CD4-positive, alpha-beta memory T cell (primary cell): ENCODE results near the gene EIF4ENIF1. TPM values are rescaled to one million over a fixed set of nuclear protein-coding genes. Genes with fewer than 3 reads are reported as not detected.
"Not testable (repeated sequence)": the region's sequence is repeated elsewhere in the genome, so short reads cannot be mapped to it uniquely, and the experiment has no call there.

Experiments used
- CTCF ChIA-PET: fragments of 350-600 bp; sonication (Branson Sonifier 250); formaldehyde crosslinking; loops from one replicate; lab custom pipeline; 2021; ENCODE audit warnings: inconsistent platforms; ENCODE audit not compliant: partially characterized antibody; lab: Charles Lee
- POLR2A ChIA-PET: fragments of 350-600 bp; sonication (Branson Sonifier 250); formaldehyde crosslinking; loops from one replicate; lab custom pipeline; 2021; ENCODE audit not compliant: partially characterized antibody; lab: Charles Lee
- DNase-seq, 5 donors: peaks; one replicate each; pipeline versions ENCODE4 v3.0.0 to v3.0.0-alpha.2; 2020 to 2022; ENCODE audit warnings: mixed read lengths in 1 of 5
- H3K27ac ChIP-seq: one replicate; pipeline ENCODE4 v1.7.0; 2013; ENCODE audit warnings: low read depth, low read length
- H3K27me3 ChIP-seq: 2 replicates; pipeline ENCODE4 v1.7.0; 2013; ENCODE audit warnings: mild to moderate bottlenecking, low read length, moderate library complexity; ENCODE audit not compliant: insufficient read depth
- H3K36me3 ChIP-seq: 2 replicates; pipeline ENCODE4 v1.7.0; 2013; ENCODE audit warnings: mild to moderate bottlenecking, low read length, moderate library complexity; ENCODE audit not compliant: insufficient read depth
- H3K4me1 ChIP-seq: 2 replicates; pipeline ENCODE4 v1.7.0; 2013; ENCODE audit warnings: mild to moderate bottlenecking, low read length, moderate library complexity; ENCODE audit not compliant: insufficient read depth
- H3K4me3 ChIP-seq, 2 donors: one replicate each; pipeline ENCODE4 v1.7.0; 2013; ENCODE audit warnings: low read length in 2 of 2, mild to moderate bottlenecking in 1 of 2
- H3K9me3 ChIP-seq, 2 donors: one replicate each; pipeline ENCODE4 v1.7.0; 2013; ENCODE audit warnings: low read length in 2 of 2, control low read depth in 1 of 2; ENCODE audit not compliant: control insufficient read depth in 1 of 2
- H3K27ac Mint-ChIP-seq, 7 donors: one replicate each; pipeline ENCODE4 v1.8.0; 2020 to 2021; ENCODE audit warnings: mixed read lengths in 7 of 7, mild to moderate bottlenecking in 6 of 7, inconsistent platforms in 3 of 7, moderate library complexity in 3 of 7
- H3K27me3 Mint-ChIP-seq, 2 donors: one replicate each; pipeline ENCODE4 v1.8.0; 2020 to 2021; ENCODE audit warnings: mixed read lengths in 2 of 2
- H3K36me3 Mint-ChIP-seq, 2 donors: one replicate each; pipeline ENCODE4 v1.8.0; 2020 to 2021; ENCODE audit warnings: mixed read lengths in 2 of 2, inconsistent platforms in 1 of 2, mild to moderate bottlenecking in 1 of 2
- H3K4me1 Mint-ChIP-seq, 4 donors: one replicate each; pipeline ENCODE4 v1.8.0; 2020 to 2021; ENCODE audit warnings: mixed read lengths in 4 of 4, mild to moderate bottlenecking in 1 of 4
- H3K4me3 Mint-ChIP-seq, 8 donors: one replicate each; pipeline ENCODE4 v1.8.0; 2020 to 2021; ENCODE audit warnings: mixed read lengths in 8 of 8, mild to moderate bottlenecking in 7 of 8, moderate library complexity in 6 of 8, inconsistent platforms in 3 of 8
- H3K9me3 Mint-ChIP-seq, 8 donors: one replicate each; pipeline ENCODE4 v1.8.0; 2020 to 2021; ENCODE audit warnings: mixed read lengths in 8 of 8, mild to moderate bottlenecking in 5 of 8, inconsistent platforms in 3 of 8, moderate library complexity in 1 of 8
- intact Hi-C: fragments of 100-400 bp; cut with micrococcal nuclease; formaldehyde crosslinking; loops from one replicate; pipeline ENCODE4 v1.15.1; 2023
- polyA plus RNA-seq, 2 donors: library from polyadenylated mRNA; unstranded; fragments of 300-500 nt; fragmentation: Illumina TruSeq; gene quantifications; one replicate each; pipeline ENCODE4 v1.2.3, GENCODE V29; 2021
- total RNA-seq, 2 experiments: library from RNA; stranded (reverse); gene quantifications; one replicate each; pipeline ENCODE4 v1.2.3, GENCODE V29; 2021

Gene EIF4ENIF1
- total and polyA plus RNA-seq, 4 experiments from 2014 or later, result 6.6 to 50.7 (median 29.6) TPM

GRCh38 chr22:31439808-31440207, 49.8 kb downstream of the EIF4ENIF1 start:
- Mint-ChIP-seq H3K27ac (peak overlapping the region in 3 of 7 donors; percentile 9 to 17 (median 17)), H3K4me3 (no peak overlapping the region), H3K36me3 (peaks cover 39 to 93% of the 10 kb centered on the region in 2 donors), H3K9me3 (no peaks in the 10 kb centered on the region), H3K4me1 (peaks cover 0 to 1% (median 0%) of the 10 kb centered on the region in 4 donors), H3K27me3 (no peaks in the 10 kb centered on the region)
- H3K36me3 ChIP-seq, result peaks cover 80% of the 10 kb centered on the region
- intact Hi-C loops, result no loop called here
- H3K27me3 ChIP-seq, result no peaks in the 10 kb centered on the region
- no peaks in the 10 kb centered on the region for H3K9me3 ChIP-seq
- H3K4me1 ChIP-seq, result no peaks in the 10 kb centered on the region
- H3K27ac ChIP-seq, result no peak overlapping the region
- DNase-seq, result no peak
- H3K4me3 ChIP-seq, result no peak overlapping the region
- ChIA-PET POLR2A (no interaction called here), CTCF (interaction anchor here (1.9 kb wide), 1 partner anchor 12 kb away, joined by 5 read pairs; no protein-coding TSS in a partner anchor)

GRCh38 chr22:31436132-31436531, 53.5 kb downstream of the EIF4ENIF1 start:
- Mint-ChIP-seq H3K36me3 (peaks cover 49 to 89% of the 10 kb centered on the region in 2 donors), H3K4me1 (peaks cover 0 to 1% (median under 1%) of the 10 kb centered on the region in 4 donors), H3K27me3 (no peaks in the 10 kb centered on the region), H3K27ac (no peak overlapping the region), H3K9me3 (no peaks in the 10 kb centered on the region), H3K4me3 (no peak overlapping the region)
- Histone ChIP-seq H3K9me3 (no peaks in the 10 kb centered on the region), H3K27me3 (no peaks in the 10 kb centered on the region), H3K4me3 (no peak overlapping the region), H3K27ac (no peak overlapping the region), H3K4me1 (no peaks in the 10 kb centered on the region), H3K36me3 (peaks cover 81% of the 10 kb centered on the region)
- DNase-seq, result no peak
- intact Hi-C loops, result no loop called here
- ChIA-PET CTCF (interaction anchor here (0.6 kb wide), 1 partner anchor 95 kb away, joined by 3 read pairs; no protein-coding TSS in a partner anchor), POLR2A (no interaction called here)

- Mint-ChIP-seq H3K4me3 (no peak overlapping the region), H3K4me1 (peaks cover 0 to 3% (median under 1%) of the 10 kb centered on the region in 4 donors), H3K9me3 (no peaks in the 10 kb centered on the region), H3K27ac (peak overlapping the region in 2 of 7 donors; percentile 11 to 24), H3K27me3 (no peaks in the 10 kb centered on the region), H3K36me3 (peaks cover 46 to 82% of the 10 kb centered on the region in 2 donors)
- POLR2A ChIA-PET, result no interaction called here
- Histone ChIP-seq H3K36me3 (peaks cover 65% of the 10 kb centered on the region), H3K9me3 (no peaks in the 10 kb centered on the region), H3K4me1 (no peaks in the 10 kb centered on the region), H3K27me3 (no peaks in the 10 kb centered on the region), H3K4me3 (no peak overlapping the region), H3K27ac (no peak overlapping the region)
- CTCF ChIA-PET, result interaction anchor here (0.6 kb wide), 1 partner anchor 71 kb away, joined by 3 read pairs; no protein-coding TSS in a partner anchor
- no peak for DNase-seq
- intact Hi-C loops, result no loop called here
Observed at GRCh38 chr22:31431950-31432349, 57.7 kb downstream of the EIF4ENIF1 start.

GRCh38 chr22:31425331-31426050, 64.2 kb downstream of the EIF4ENIF1 start:
- Mint-ChIP-seq H3K36me3 (peaks cover 49 to 73% of the 10 kb centered on the region in 2 donors), H3K4me1 (peaks cover 0 to 4% (median under 1%) of the 10 kb centered on the region in 4 donors), H3K27me3 (no peaks in the 10 kb centered on the region), H3K27ac (peak overlapping the region in 3 of 7 donors; percentile 36 to 65 (median 57)), H3K9me3 (no peaks in the 10 kb centered on the region), H3K4me3 (no peak overlapping the region)
- ChIA-PET CTCF (interaction anchor here (0.6 kb wide), 1 partner anchor 95 kb away, joined by 7 read pairs; no protein-coding TSS in a partner anchor), POLR2A (no interaction called here)
- no peaks in the 10 kb centered on the region for H3K9me3 ChIP-seq
- intact Hi-C loops, result no loop called here
- no peak overlapping the region for H3K27ac ChIP-seq
- peaks cover 62% of the 10 kb centered on the region for H3K36me3 ChIP-seq
- no peak overlapping the region for H3K4me3 ChIP-seq
- DNase-seq, result no peak
- H3K4me1 ChIP-seq, result no peaks in the 10 kb centered on the region
- no peaks in the 10 kb centered on the region for H3K27me3 ChIP-seq

- H3K4me3 ChIP-seq, H3K27me3 ChIP-seq, intact Hi-C loops, H3K9me3 ChIP-seq, H3K4me3 Mint-ChIP-seq, H3K9me3 Mint-ChIP-seq, H3K27me3 Mint-ChIP-seq, DNase-seq, POLR2A ChIA-PET, CTCF ChIA-PET, H3K27ac ChIP-seq: not testable (repeated sequence)
- H3K4me1 ChIP-seq, result peaks cover 26% of the 10 kb centered on the region
- peaks cover 19 to 35% (median 29%) of the 10 kb centered on the region in 4 donors for H3K4me1 Mint-ChIP-seq
- peak overlapping the region in 1 of 7 donors; percentile 38 for H3K27ac Mint-ChIP-seq
- H3K36me3 ChIP-seq, result peaks cover 31% of the 10 kb centered on the region
- peaks cover 26 to 48% of the 10 kb centered on the region in 2 donors for H3K36me3 Mint-ChIP-seq
Observed at GRCh38 chr22:31402350-31402749, 87.3 kb downstream of the EIF4ENIF1 start.

GRCh38 chr22:31400023-31400397, 89.6 kb downstream of the EIF4ENIF1 start:
- Histone ChIP-seq H3K9me3 (no peaks in the 10 kb centered on the region), H3K4me3 (peak overlapping the region; percentile 87 to 97), H3K27me3 (no peaks in the 10 kb centered on the region), H3K36me3 (peaks cover 14% of the 10 kb centered on the region), H3K4me1 (peaks cover 26% of the 10 kb centered on the region), H3K27ac (peak overlapping the region; percentile 92)
- Mint-ChIP-seq H3K4me3 (peak overlapping the region; percentile 95 to 97 (median 96)), H3K27me3 (no peaks in the 10 kb centered on the region), H3K4me1 (peaks cover 16 to 24% (median 20%) of the 10 kb centered on the region in 4 donors), H3K9me3 (no peaks in the 10 kb centered on the region), H3K27ac (peak overlapping the region; percentile 90 to 98 (median 96)), H3K36me3 (peaks cover 9 to 32% of the 10 kb centered on the region in 2 donors)
- DNase-seq, result no peak
- CTCF ChIA-PET, result no interaction called here
- intact Hi-C loops, result no loop called here
- POLR2A ChIA-PET, result interaction anchor here (1.1 to 6.3 kb wide), 5 partner anchors 10 to 765 kb away, joined by 3 to 86 read pairs (median 6); partner anchors contain the start of genes EIF4ENIF1 and PATZ1
